K562 (cell line): ENCODE results near the gene IMPACT.

Source experiments
- CBX3 ChIP-seq, 2 experiments: IDR thresholded peaks; 1 replicate in 1 of 2; 2 replicates in 1 of 2; pipeline ENCODE4 v1.6.1; 2012; ENCODE audit warnings: inconsistent platforms in 2 of 2, low read length in 2 of 2, borderline replicate concordance in 1 of 2, control low read depth in 1 of 2
- CTCF ChIP-seq, 3 experiments: IDR thresholded peaks in 2 of 3; conservative IDR thresholded peaks in 1 of 3; 2 replicates each; pipeline ENCODE4 v1.5.1; 2011 to 2012; ENCODE audit warnings: low read length in 3 of 3, mild to moderate bottlenecking in 3 of 3, control low read depth in 2 of 3, improper control_type of control experiment in 1 of 3, inconsistent platforms in 1 of 3, low read depth in 1 of 3, mixed read lengths in 1 of 3, moderate library complexity in 1 of 3; ENCODE audit not compliant: insufficient read depth in 2 of 3
- DNMT1 ChIP-seq: fragments of 450-650 bp; IDR thresholded peaks from 2 replicates; pipeline ENCODE4 v1.6.1; 2016; ENCODE audit warnings: antibody characterized with exemption, mild to moderate bottlenecking
- HDGF ChIP-seq: fragments of 450-650 bp; IDR thresholded peaks from 2 replicates; pipeline ENCODE4 v1.6.1; 2016
- MAX ChIP-seq: sonication (generic); formaldehyde crosslinking; IDR thresholded peaks from 2 replicates; pipeline ENCODE4 v1.9.0; 2022; ENCODE audit warnings: mild to moderate bottlenecking, missing genetic modification reagents
- MTF1 ChIP-seq: fragments of 250-450 bp; sonication (Bioruptor Pico); IDR thresholded peaks from 2 replicates; pipeline ENCODE4 v1.9.0; 2021; ENCODE audit warnings: moderate library complexity, mild to moderate bottlenecking, inconsistent platforms, borderline replicate concordance
- NCOA6 ChIP-seq: fragments of 450-650 bp; IDR thresholded peaks from 2 replicates; pipeline ENCODE4 v1.6.1; 2017; ENCODE audit warnings: mild to moderate bottlenecking
- POLR2AphosphoS5 ChIP-seq: IDR thresholded peaks from 2 replicates; pipeline ENCODE4 v1.6.1; 2011; ENCODE audit warnings: mild to moderate bottlenecking, low read depth, low read length, moderate library complexity; ENCODE audit not compliant: control insufficient read depth, insufficient read depth
- SIN3A ChIP-seq, 2 experiments: fragments of 150-350 bp in 1 of 2; IDR thresholded peaks; 2 replicates each; pipeline ENCODE4 v1.6.1; 2011 to 2016; ENCODE audit warnings: borderline replicate concordance in 2 of 2, low read depth in 2 of 2, low read length in 2 of 2, mild to moderate bottlenecking in 2 of 2, moderate library complexity in 2 of 2; ENCODE audit not compliant: control insufficient read depth in 1 of 2
- ZBTB17 ChIP-seq: fragments of 450-650 bp; formaldehyde crosslinking; IDR thresholded peaks from 2 replicates; pipeline ENCODE4 v1.4.0; 2020; ENCODE audit warnings: mild to moderate bottlenecking
- ZFP1 ChIP-seq: fragments of 450-650 bp; formaldehyde crosslinking; IDR thresholded peaks from 2 replicates; pipeline ENCODE4 v1.4.0; 2020; ENCODE audit warnings: mild to moderate bottlenecking, mixed read lengths
- ZNF24 ChIP-seq: fragments of 450-650 bp; IDR thresholded peaks from 2 replicates; pipeline ENCODE4 v1.6.1; 2016
- ZNF511 ChIP-seq: sonication (generic); formaldehyde crosslinking; IDR thresholded peaks from 2 replicates; pipeline ENCODE4 v1.8.0; 2022; ENCODE audit warnings: mild to moderate bottlenecking, missing genetic modification reagents
- TF ChIP-seq, protein P1 (sequence below): sonication (generic); formaldehyde crosslinking; IDR thresholded peaks from 2 replicates; pipeline ENCODE4 v1.5.0; 2020; ENCODE audit warnings: missing genetic modification reagents

DNA sequence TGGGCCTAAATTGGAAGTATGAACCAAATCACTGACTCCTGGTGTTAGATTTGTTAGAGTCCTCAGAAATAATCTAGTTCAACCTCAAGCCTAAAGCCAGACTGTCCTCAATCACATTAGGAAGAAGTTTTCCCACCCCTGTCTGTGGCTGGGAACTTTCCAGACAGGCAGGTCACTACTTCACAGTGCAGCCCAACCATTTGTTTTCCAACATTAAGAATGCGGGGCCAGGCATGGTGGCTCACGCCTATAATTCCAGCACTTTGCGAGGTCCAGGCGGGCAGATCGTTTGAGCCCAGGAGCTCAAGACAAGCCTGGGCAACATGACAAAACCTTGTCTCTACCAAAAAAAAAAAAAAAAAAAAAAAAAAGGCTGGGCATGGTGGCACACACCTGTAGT, 23.4 kb upstream of the IMPACT start:
- TF ChIP-seq SIN3A (IDR thresholded peaks at IDR 0.05; ENCODE audit: borderline replicate concordance in 2 of 2, control insufficient read depth in 1 of 2, low read depth in 2 of 2, low read length in 2 of 2) (no peak), CTCF (IDR thresholded peaks at IDR 0.05 in 2 of 3, conservative IDR thresholded peaks at IDR 0.05 in 1 of 3; ENCODE audit: insufficient read depth in 2 of 3, low read depth in 1 of 3, low read length in 3 of 3) (no peak), MTF1 (no peak), POLR2AphosphoS5 (no peak), MAX (CRISPR knock-in tag) (no peak), CBX3 (IDR thresholded peaks at IDR 0.05; ENCODE audit: borderline replicate concordance in 1 of 2, low read length in 2 of 2) (no peak), ZBTB17 (CRISPR knock-in tag) (no peak), ZFP1 (CRISPR knock-in tag) (no peak), ZNF24 (no peak), ZNF511 (CRISPR knock-in tag) (no peak), DNMT1 (no peak), HDGF (no peak), NCOA6 (no peak)
- TF ChIP-seq, protein P1, sequence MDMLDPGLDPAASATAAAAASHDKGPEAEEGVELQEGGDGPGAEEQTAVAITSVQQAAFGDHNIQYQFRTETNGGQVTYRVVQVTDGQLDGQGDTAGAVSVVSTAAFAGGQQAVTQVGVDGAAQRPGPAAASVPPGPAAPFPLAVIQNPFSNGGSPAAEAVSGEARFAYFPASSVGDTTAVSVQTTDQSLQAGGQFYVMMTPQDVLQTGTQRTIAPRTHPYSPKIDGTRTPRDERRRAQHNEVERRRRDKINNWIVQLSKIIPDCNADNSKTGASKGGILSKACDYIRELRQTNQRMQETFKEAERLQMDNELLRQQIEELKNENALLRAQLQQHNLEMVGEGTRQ (CRISPR knock-in tag) = no peak
